Measurements from ENCODE around the gene TRAF2.
A peak's percentile ranks its signal among the peaks of the same experiment; 100 is the strongest.

TRAF2 gene

GRCh38 chr9:136886610-136887597 lies 588 bp downstream of the TRAF2 start:
- DNase-seq: no peak

- DNase-seq: no peak
Measured at GRCh38 chr9:136888454-136888853, 2.1 kb downstream of the TRAF2 start.

- no peak for DNase-seq
Measured at GRCh38 chr9:136889858-136890257, 3.5 kb downstream of the TRAF2 start.

GRCh38 chr9:136890661-136891060 lies 4.3 kb downstream of the TRAF2 start:
- no peak for DNase-seq

- no peak for DNase-seq
Measured at GRCh38 chr9:136896027-136896426, 9.7 kb downstream of the TRAF2 start.

GRCh38 chr9:136898483-136899100 lies 12.3 kb downstream of the TRAF2 start:
- no peak for DNase-seq

GRCh38 chr9:136899196-136899595 lies 12.9 kb downstream of the TRAF2 start:
- peak; percentile 26 for DNase-seq

- DNase-seq: no peak
Measured at GRCh38 chr9:136900556-136900955, 14.2 kb downstream of the TRAF2 start.

GRCh38 chr9:136900988-136901515 lies 14.7 kb downstream of the TRAF2 start:
- DNase-seq: no peak

- DNase-seq: no peak
Measured at GRCh38 chr9:136901516-136902258, 15.4 kb downstream of the TRAF2 start.

GRCh38 chr9:136902259-136902821 lies 16.0 kb downstream of the TRAF2 start:
- no peak for DNase-seq

- DNase-seq: peak; percentile 93
Measured at GRCh38 chr9:136903041-136903554, 16.8 kb downstream of the TRAF2 start.

GRCh38 chr9:136906266-136906665 lies 19.9 kb downstream of the TRAF2 start:
- DNase-seq: no peak

- no peak for DNase-seq
Measured at GRCh38 chr9:136907011-136907914, 20.9 kb downstream of the TRAF2 start.

GRCh38 chr9:136910197-136910900 lies 24.0 kb downstream of the TRAF2 start:
- DNase-seq: no peak

GRCh38 chr9:136910901-136911245 lies 24.6 kb downstream of the TRAF2 start:
- DNase-seq: no peak

- DNase-seq: no peak
Measured at GRCh38 chr9:136913701-136914438, 27.6 kb downstream of the TRAF2 start.

GRCh38 chr9:136915632-136916329 lies 29.5 kb downstream of the TRAF2 start:
- no peak for DNase-seq
